Activated CD4-positive, alpha-beta memory T cell treated with anti-CD3 and anti-CD28 coated beads for 36 hours (primary cell): ENCODE measurements around the gene KIF1C. TPM values are rescaled to one million over a fixed set of nuclear protein-coding genes. Genes with fewer than 3 reads are reported as not detected.
A peak's percentile ranks its signal among the peaks of the same experiment; 100 is the strongest.

Experiments used
- CTCF ChIA-PET: fragments of 350-600 bp; sonication (Branson Sonifier 250); formaldehyde crosslinking; loops from one replicate; lab custom pipeline; 2021; ENCODE audit warnings: antibody characterized with exemption, inconsistent platforms; lab: Charles Lee
- POLR2A ChIA-PET: fragments of 350-600 bp; sonication (Branson Sonifier 250); formaldehyde crosslinking; loops from one replicate; lab custom pipeline; 2021; ENCODE audit warnings: antibody characterized with exemption; lab: Charles Lee
- DNase-seq: peaks from one replicate; pipeline ENCODE4 v3.0.0-alpha.2; 2020
- H3K27ac Mint-ChIP-seq: one replicate; pipeline ENCODE4 v1.8.0; 2021; ENCODE audit warnings: mixed read lengths
- H3K27me3 Mint-ChIP-seq: one replicate; pipeline ENCODE4 v1.8.0; 2021; ENCODE audit warnings: mixed read lengths
- H3K36me3 Mint-ChIP-seq: one replicate; pipeline ENCODE4 v1.8.0; 2021; ENCODE audit warnings: mixed read lengths
- H3K4me1 Mint-ChIP-seq: one replicate; pipeline ENCODE4 v1.8.0; 2021; ENCODE audit warnings: low read depth, mixed read lengths
- H3K4me3 Mint-ChIP-seq: one replicate; pipeline ENCODE4 v1.8.0; 2021; ENCODE audit warnings: mild to moderate bottlenecking, mixed read lengths
- H3K9me3 Mint-ChIP-seq: one replicate; pipeline ENCODE4 v1.8.0; 2021; ENCODE audit warnings: mixed read lengths
- intact Hi-C: fragments of 100-400 bp; cut with micrococcal nuclease; formaldehyde crosslinking; loops from one replicate; pipeline ENCODE4 v1.15.1; 2023
- total RNA-seq, 2 experiments: library from RNA; stranded (reverse); gene quantifications; one replicate each; pipeline ENCODE4 v1.2.3, GENCODE V29; 2021

The KIF1C gene
- total RNA-seq, 2 experiments from 2014 or later, result 43.9 to 48.8 TPM

DNA sequence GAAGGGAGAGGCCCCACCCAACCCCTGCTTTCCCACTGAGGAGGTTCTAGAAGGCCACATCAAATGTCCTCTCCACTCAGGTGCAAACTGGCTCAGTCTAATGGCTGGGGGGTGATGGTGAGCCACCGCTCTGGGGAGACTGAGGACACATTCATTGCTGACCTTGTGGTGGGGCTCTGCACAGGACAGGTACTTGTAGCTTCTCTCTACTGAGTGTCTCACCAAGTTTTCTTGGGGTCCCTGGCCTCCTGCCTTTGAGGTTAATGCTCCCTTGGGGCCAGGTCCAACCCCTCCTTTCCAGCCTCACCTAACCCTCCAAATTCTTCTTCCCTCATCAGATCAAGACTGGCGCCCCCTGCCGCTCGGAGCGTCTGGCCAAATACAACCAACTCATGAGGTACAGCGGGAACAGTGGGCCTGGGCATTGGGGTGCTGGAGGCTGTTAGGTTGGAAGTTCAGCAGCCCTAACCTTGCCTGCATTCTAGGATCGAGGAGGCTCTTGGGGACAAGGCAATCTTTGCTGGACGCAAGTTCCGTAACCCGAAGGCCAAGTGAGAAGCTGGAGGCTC is 41.2 kb upstream of the KIF1C start:
- Mint-ChIP-seq H3K9me3 (no peaks in the 10 kb centered on the region), H3K4me3 (no peak overlapping the region), H3K4me1 (peaks cover 10% of the 10 kb centered on the region), H3K27me3 (no peaks in the 10 kb centered on the region), H3K36me3 (peaks cover 6% of the 10 kb centered on the region), H3K27ac (no peak overlapping the region)
- intact Hi-C loops, result no loop called here
- POLR2A ChIA-PET, result interaction anchor here (21.0 kb wide), 1 partner anchor 10 kb away, joined by 346 read pairs; the partner anchor contains the start of gene SPAG7
- CTCF ChIA-PET, result interaction anchor here (0.7 to 1.5 kb wide), 3 partner anchors 16 to 30 kb away, joined by 3 to 7 read pairs (median 4); partner anchors contain the start of genes RNF167 and SLC25A11
- DNase-seq, result peak; percentile 62

DNA sequence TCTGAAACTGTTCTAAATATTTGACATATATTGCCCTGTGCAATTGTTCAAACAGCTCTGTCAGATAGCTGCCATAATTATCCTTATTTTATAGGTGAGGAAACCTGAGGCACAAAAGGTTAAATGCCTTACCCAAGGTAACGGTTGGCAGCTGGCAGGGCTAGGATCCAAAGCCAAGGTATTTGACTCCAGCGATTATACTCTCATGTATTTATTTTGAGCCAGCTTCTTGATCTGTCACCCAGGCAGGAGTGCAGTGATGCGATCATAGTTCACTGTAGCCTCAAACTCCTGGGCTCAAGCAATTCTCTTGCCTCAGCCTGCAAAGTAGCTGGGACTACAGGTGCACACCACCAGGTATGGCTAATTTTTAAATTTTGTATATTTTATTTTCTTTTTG is 39.6 kb upstream of the KIF1C start:
- Mint-ChIP-seq H3K4me3 (no peak overlapping the region), H3K27ac (no peak overlapping the region), H3K27me3 (no peaks in the 10 kb centered on the region), H3K9me3 (no peaks in the 10 kb centered on the region), H3K4me1 (peaks cover 6% of the 10 kb centered on the region), H3K36me3 (peaks cover 7% of the 10 kb centered on the region)
- DNase-seq, result no peak
- ChIA-PET POLR2A (interaction anchor here (21.0 kb wide), 1 partner anchor 8 kb away, joined by 346 read pairs; the partner anchor contains the start of gene SPAG7), CTCF (interaction anchor here (0.6 kb wide), 1 partner anchor 18 kb away, joined by 4 read pairs; the partner anchor contains the start of genes RNF167 and SLC25A11)
- intact Hi-C loops, result no loop called here

GRCh38 chr17:4959261-4959965 is 38.3 kb upstream of the KIF1C start:
- H3K4me1 Mint-ChIP-seq, result peaks cover 6% of the 10 kb centered on the region
- peaks cover 7% of the 10 kb centered on the region for H3K36me3 Mint-ChIP-seq
- no peak overlapping the region for H3K27ac Mint-ChIP-seq
- intact Hi-C loops, result no loop called here
- no peaks in the 10 kb centered on the region for H3K27me3 Mint-ChIP-seq
- no peaks in the 10 kb centered on the region for H3K9me3 Mint-ChIP-seq
- CTCF ChIA-PET, result interaction anchor here (1.5 kb wide), 1 partner anchor 51 kb away, joined by 3 read pairs; no protein-coding TSS in a partner anchor
- POLR2A ChIA-PET, result interaction anchor here (0.8 to 1.6 kb wide), 2 partner anchors 9 to 14 kb away, joined by 3 read pairs; partner anchors contain the start of gene ENO3
- no peak overlapping the region for H3K4me3 Mint-ChIP-seq
- DNase-seq, result no peak

GRCh38 chr17:4960279-4960922 is 37.3 kb upstream of the KIF1C start:
- no peak overlapping the region for H3K27ac Mint-ChIP-seq
- H3K4me1 Mint-ChIP-seq, result peaks cover 11% of the 10 kb centered on the region
- no peak overlapping the region for H3K4me3 Mint-ChIP-seq
- peaks cover 2% of the 10 kb centered on the region for H3K9me3 Mint-ChIP-seq
- CTCF ChIA-PET, result interaction anchor here (1.5 kb wide), 1 partner anchor 52 kb away, joined by 3 read pairs; no protein-coding TSS in a partner anchor
- intact Hi-C loops, result no loop called here
- DNase-seq, result no peak
- POLR2A ChIA-PET, result interaction anchor here (1.6 kb wide), 1 partner anchor 15 kb away, joined by 3 read pairs; no protein-coding TSS in a partner anchor
- H3K27me3 Mint-ChIP-seq, result no peaks in the 10 kb centered on the region
- peaks cover 11% of the 10 kb centered on the region for H3K36me3 Mint-ChIP-seq

DNA sequence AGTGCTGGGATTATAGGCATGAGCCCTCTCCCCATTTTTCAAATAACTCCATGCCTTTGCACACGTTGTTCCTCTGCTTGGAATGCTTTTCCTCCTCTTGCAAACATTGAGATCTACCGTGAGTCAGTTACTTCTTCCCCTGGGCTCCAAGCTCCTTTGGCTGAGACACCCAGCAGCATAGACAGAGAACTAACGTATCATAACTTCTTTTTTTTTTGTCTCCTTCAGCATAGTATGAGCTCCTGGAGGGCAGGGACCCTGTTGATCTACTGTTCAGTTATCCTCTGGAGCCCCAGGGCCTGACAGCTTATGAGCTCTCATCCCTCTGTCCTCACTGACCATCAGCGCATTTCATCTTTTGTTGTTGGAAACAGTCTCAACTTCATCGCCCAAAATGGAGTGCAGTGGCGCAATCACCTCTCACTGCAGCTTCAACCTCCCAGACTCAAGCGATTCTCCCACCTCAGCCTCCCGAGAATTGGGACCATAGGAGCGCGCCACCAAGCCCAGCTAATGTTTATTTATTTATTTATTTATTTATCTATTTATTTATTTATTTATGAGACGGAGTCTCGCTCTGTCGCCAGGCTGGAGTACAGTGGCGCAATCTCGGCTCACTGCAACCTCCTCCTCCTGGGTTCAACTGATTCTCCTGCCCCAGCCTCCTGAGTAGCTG is 32.3 kb upstream of the KIF1C start:
- ChIA-PET CTCF (interaction anchor here (0.9 to 2.9 kb wide), 5 partner anchors 15 to 25 kb away, joined by 3 to 10 read pairs (median 4); partner anchors contain the start of genes RNF167 and SLC25A11), POLR2A (interaction anchor here (0.6 to 10.7 kb wide), 3 partner anchors 15 to 21 kb away, joined by 3 to 346 read pairs (median 32); partner anchors contain the start of genes CAMTA2, ENO3, PFN1 and RNF167)
- Mint-ChIP-seq H3K27ac (peak overlapping the region; percentile 29), H3K27me3 (no peaks in the 10 kb centered on the region), H3K9me3 (peaks cover 3% of the 10 kb centered on the region), H3K4me1 (peaks cover 29% of the 10 kb centered on the region), H3K4me3 (peak overlapping the region; percentile 32), H3K36me3 (peaks cover 26% of the 10 kb centered on the region)
- intact Hi-C loops, result loop anchor here (5.0 kb wide), 1 partner anchor 67 kb away; no protein-coding TSS in a partner anchor
- DNase-seq, result no peak

DNA sequence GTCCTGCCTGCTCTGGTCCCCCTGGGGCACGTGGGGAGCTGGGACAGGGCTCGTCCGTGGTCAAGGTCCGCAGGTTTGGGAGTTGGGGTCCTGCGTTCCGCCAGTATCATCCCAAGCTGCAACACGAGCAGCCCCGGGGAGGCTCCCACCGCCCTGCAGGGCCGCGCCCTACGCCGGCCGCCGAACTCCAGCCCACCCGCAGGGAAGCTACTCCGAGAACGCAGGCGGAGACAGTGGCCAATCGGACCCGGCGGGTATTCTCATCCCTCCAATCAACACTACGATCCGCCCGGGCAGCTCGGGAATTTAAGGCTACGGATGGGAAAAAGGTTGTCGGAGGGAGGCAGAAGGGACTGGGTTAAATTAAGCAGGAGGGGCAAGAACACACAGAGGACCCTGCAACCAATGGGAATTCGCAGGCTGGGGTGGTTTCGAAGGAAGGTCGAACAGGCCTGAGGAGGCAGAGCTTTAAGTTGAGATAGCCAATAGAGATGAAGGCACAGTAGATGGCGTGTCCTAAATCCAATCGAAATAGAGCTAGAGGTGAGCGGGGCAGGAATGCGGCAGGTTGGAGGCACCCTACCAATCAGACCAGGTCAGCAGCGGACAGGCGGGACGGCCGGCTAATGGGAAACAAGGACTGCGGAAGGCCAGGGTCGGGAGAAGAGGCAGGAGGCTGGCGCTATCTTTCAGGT is 30.8 kb upstream of the KIF1C start:
- Mint-ChIP-seq H3K27me3 (no peaks in the 10 kb centered on the region), H3K36me3 (peaks cover 29% of the 10 kb centered on the region), H3K27ac (no peak overlapping the region), H3K4me3 (no peak overlapping the region), H3K9me3 (peaks cover 3% of the 10 kb centered on the region), H3K4me1 (peaks cover 37% of the 10 kb centered on the region)
- intact Hi-C loops, result loop anchor here (1.0 to 5.0 kb wide), 3 partner anchors 19 to 65 kb away; partner anchors contain the start of genes PFN1, RNF167 and SLC25A11
- ChIA-PET POLR2A (interaction anchor here (0.5 to 10.7 kb wide), 8 partner anchors 19 to 264 kb away, joined by 3 to 346 read pairs (median 4); partner anchors contain the start of genes CAMTA2, ENO3, INCA1 and KIF1C), CTCF (interaction anchor here (0.6 to 2.9 kb wide), 13 partner anchors 14 to 401 kb away, joined by 3 to 12 read pairs (median 4); partner anchors contain the start of genes ENO3, RNF167, SLC25A11 and ZFP3)
- peak; percentile 97 for DNase-seq

- POLR2A ChIA-PET, result interaction anchor here (0.6 to 10.7 kb wide), 9 partner anchors 13 to 264 kb away, joined by 3 to 346 read pairs (median 4); partner anchors contain the start of genes CAMTA2, ENO3, INCA1 and KIF1C
- peaks cover 29% of the 10 kb centered on the region for H3K36me3 Mint-ChIP-seq
- DNase-seq, result peak; percentile 96
- H3K4me1 Mint-ChIP-seq, result peaks cover 37% of the 10 kb centered on the region
- H3K27ac Mint-ChIP-seq, result no peak within 1 kb of the TSS
- CTCF ChIA-PET, result interaction anchor here (0.6 to 3.1 kb wide), 12 partner anchors 13 to 402 kb away, joined by 3 to 12 read pairs (median 4); partner anchors contain the start of genes CAMTA2, ENO3, RNF167 and SLC25A11
- intact Hi-C loops, result loop anchor here (1.0 to 5.0 kb wide), 3 partner anchors 20 to 64 kb away; partner anchors contain the start of genes PFN1, RNF167 and SLC25A11
- peaks cover 3% of the 10 kb centered on the region for H3K9me3 Mint-ChIP-seq
- H3K27me3 Mint-ChIP-seq, result no peaks in the 10 kb centered on the region
- H3K4me3 Mint-ChIP-seq, result no peak within 1 kb of the TSS
Observed at GRCh38 chr17:4967539-4968485, 29.9 kb upstream of the KIF1C start, which contains the start of gene SPAG7. Gene SPAG7, minus strand, starts transcription at chr17:4967817. Its CDS starts 13 bp downstream, at chr17:4967804.

DNA sequence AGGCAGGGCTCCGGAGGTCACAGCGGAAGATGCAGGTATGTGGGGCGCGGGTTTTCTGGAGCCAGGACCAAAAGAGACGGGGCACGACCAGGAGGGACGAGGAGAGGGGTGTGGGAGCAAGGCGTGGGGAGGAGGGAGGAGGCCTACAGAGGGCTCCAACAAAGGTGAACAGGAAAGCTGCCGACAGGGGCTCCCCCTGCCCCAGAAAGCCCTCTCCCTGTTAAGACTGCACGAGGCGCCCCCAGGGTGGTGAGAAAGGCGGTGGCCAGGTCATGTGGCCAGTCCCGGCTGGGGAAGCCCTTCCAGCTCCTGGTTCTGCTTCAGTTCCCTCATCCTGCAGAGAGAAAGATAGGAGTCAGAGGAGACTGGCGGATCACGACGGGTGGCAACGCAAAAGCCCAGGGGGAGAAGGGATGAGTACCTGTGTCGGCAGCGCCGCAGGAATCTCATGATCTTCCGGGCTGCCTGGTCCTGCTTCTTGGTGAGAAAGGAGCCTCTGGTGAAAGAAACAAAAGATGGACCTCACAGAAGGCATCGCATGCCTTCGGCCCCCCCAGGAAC is 29.2 kb upstream of the KIF1C start:
- H3K9me3 Mint-ChIP-seq, result peaks cover 3% of the 10 kb centered on the region
- no peak overlapping the region for H3K4me3 Mint-ChIP-seq
- POLR2A ChIA-PET, result interaction anchor here (0.7 to 10.7 kb wide), 8 partner anchors 12 to 110 kb away, joined by 3 to 346 read pairs (median 4); partner anchors contain the start of genes C17orf107, CAMTA2, CHRNE and ENO3
- intact Hi-C loops, result loop anchor here (1.0 to 5.0 kb wide), 4 partner anchors 19 to 64 kb away; partner anchors contain the start of genes CAMTA2, INCA1 and KIF1C
- DNase-seq, result peak; percentile 58
- CTCF ChIA-PET, result interaction anchor here (0.6 to 3.1 kb wide), 8 partner anchors 12 to 94 kb away, joined by 3 to 21 read pairs (median 4); partner anchors contain the start of gene CAMTA2
- peaks cover 32% of the 10 kb centered on the region for H3K36me3 Mint-ChIP-seq
- no peak overlapping the region for H3K27ac Mint-ChIP-seq
- no peaks in the 10 kb centered on the region for H3K27me3 Mint-ChIP-seq
- peaks cover 37% of the 10 kb centered on the region for H3K4me1 Mint-ChIP-seq

DNA sequence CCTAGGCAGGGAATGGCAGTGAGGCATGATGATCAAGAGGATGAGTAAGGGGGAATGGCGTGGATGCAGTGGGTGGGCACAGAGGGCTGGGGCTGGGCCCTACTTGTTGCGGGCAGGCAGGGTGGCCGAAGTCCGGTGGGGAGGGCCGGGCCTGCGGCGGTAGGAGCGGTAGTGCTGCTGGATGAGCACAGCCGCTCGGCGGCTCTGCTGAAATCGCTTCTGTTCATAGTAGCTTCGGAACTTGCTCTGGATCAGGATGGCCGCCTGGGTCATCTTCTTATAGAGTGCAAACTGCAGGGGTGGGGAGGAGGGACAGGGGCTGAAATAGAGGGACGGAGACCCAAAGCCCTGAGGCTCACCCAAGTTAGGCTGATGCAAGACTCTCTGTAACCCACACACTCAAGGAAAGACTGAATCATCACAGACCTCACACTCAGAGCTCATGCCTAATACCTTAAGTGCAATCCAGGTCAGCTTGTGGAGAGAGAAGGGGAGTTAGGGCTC is 28.7 kb upstream of the KIF1C start:
- H3K27ac Mint-ChIP-seq, result no peak overlapping the region
- peaks cover 37% of the 10 kb centered on the region for H3K4me1 Mint-ChIP-seq
- peaks cover 34% of the 10 kb centered on the region for H3K36me3 Mint-ChIP-seq
- POLR2A ChIA-PET, result interaction anchor here (0.7 to 10.7 kb wide), 11 partner anchors 11 to 179 kb away, joined by 3 to 346 read pairs (median 4); partner anchors contain the start of genes C17orf107, CAMTA2, CHRNE and ENO3
- DNase-seq, result no peak
- H3K9me3 Mint-ChIP-seq, result peaks cover 3% of the 10 kb centered on the region
- H3K4me3 Mint-ChIP-seq, result no peak overlapping the region
- intact Hi-C loops, result loop anchor here (1.0 to 5.0 kb wide), 4 partner anchors 18 to 63 kb away; partner anchors contain the start of genes CAMTA2, INCA1 and KIF1C
- no peaks in the 10 kb centered on the region for H3K27me3 Mint-ChIP-seq
- CTCF ChIA-PET, result interaction anchor here (0.9 to 3.1 kb wide), 7 partner anchors 11 to 93 kb away, joined by 3 to 21 read pairs (median 4); partner anchors contain the start of gene CAMTA2
